HL-60 (cell line): ENCODE measurements around the gene RUSC1.
"Not testable (repeated sequence)": the region's sequence is repeated elsewhere in the genome, so short reads cannot be mapped to it uniquely, and the experiment has no call there.

Source experiments
- DNase-seq, 2 experiments: peaks; one replicate each; pipeline ENCODE4 v3.0.0-alpha.2; 2010 to 2020; ENCODE audit warnings: low read depth in 1 of 2, low spot score in 1 of 2
- H3K27ac ChIP-seq: fragments of 250-450 bp; sonication (Bioruptor Pico); replicated peaks from 2 replicates; pipeline ENCODE4 v1.5.1; 2020; ENCODE audit warnings: mild to moderate bottlenecking, moderate library complexity
- H3K27me3 ChIP-seq: fragments of 250-450 bp; sonication (Bioruptor Pico); 2 replicates; pipeline ENCODE4 v1.5.1; 2021; ENCODE audit warnings: mild to moderate bottlenecking, moderate library complexity; ENCODE audit not compliant: insufficient read depth, poor library complexity, severe bottlenecking
- H3K4me3 ChIP-seq: replicated peaks from 2 replicates; pipeline ENCODE4 v1.5.1; 2011; ENCODE audit warnings: mild to moderate bottlenecking, control low read depth, low read length; ENCODE audit not compliant: insufficient read depth
- GABPA ChIP-seq: IDR thresholded peaks from 2 replicates; pipeline ENCODE4 v1.6.1; 2012; ENCODE audit warnings: low read depth
- POLR2AphosphoS5 ChIP-seq: IDR thresholded peaks from 2 replicates; pipeline ENCODE4 v1.6.1; 2012; ENCODE audit warnings: low read depth
- SPI1 ChIP-seq: IDR thresholded peaks from 2 replicates; pipeline ENCODE4 v1.6.1; 2012; ENCODE audit warnings: low read depth, mild to moderate bottlenecking, borderline replicate concordance
- TF ChIP-seq, protein P1 (sequence below): IDR thresholded peaks from one replicate; pipeline ENCODE4 v1.5.1; 2011; ENCODE audit warnings: low read length, control low read depth, inconsistent platforms; ENCODE audit not compliant: insufficient read depth
- TF ChIP-seq, protein P2 (sequence below): IDR thresholded peaks from 2 replicates; pipeline ENCODE4 v1.6.1; 2012; ENCODE audit warnings: low read depth; ENCODE audit not compliant: insufficient replicate concordance

RUSC1 gene

DNA sequence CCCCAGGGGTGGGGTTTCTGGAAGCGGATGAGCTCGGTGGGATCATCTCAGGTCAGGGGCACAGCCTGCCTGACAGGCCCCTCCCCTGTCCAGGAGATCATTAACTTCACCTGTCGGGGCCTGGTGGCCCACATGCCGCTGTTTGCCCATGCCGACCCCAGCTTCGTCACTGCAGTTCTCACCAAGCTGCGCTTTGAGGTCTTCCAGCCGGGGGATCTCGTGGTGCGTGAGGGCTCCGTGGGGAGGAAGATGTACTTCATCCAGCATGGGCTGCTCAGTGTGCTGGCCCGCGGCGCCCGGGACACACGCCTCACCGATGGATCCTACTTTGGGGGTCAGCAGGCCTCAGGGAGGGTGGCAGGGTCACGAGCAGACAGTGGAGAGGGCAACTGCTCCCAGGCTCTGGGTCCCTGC is 35.1 kb upstream of the RUSC1 start:
- Histone ChIP-seq H3K27ac (no peak overlapping the region), H3K4me3 (no peak overlapping the region), H3K27me3 (no peaks in the 10 kb centered on the region)
- TF ChIP-seq POLR2AphosphoS5 (no peak), SPI1 (no peak), GABPA (no peak)
- TF ChIP-seq, protein P1, sequence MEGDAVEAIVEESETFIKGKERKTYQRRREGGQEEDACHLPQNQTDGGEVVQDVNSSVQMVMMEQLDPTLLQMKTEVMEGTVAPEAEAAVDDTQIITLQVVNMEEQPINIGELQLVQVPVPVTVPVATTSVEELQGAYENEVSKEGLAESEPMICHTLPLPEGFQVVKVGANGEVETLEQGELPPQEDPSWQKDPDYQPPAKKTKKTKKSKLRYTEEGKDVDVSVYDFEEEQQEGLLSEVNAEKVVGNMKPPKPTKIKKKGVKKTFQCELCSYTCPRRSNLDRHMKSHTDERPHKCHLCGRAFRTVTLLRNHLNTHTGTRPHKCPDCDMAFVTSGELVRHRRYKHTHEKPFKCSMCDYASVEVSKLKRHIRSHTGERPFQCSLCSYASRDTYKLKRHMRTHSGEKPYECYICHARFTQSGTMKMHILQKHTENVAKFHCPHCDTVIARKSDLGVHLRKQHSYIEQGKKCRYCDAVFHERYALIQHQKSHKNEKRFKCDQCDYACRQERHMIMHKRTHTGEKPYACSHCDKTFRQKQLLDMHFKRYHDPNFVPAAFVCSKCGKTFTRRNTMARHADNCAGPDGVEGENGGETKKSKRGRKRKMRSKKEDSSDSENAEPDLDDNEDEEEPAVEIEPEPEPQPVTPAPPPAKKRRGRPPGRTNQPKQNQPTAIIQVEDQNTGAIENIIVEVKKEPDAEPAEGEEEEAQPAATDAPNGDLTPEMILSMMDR: no peak
- TF ChIP-seq, protein P2, sequence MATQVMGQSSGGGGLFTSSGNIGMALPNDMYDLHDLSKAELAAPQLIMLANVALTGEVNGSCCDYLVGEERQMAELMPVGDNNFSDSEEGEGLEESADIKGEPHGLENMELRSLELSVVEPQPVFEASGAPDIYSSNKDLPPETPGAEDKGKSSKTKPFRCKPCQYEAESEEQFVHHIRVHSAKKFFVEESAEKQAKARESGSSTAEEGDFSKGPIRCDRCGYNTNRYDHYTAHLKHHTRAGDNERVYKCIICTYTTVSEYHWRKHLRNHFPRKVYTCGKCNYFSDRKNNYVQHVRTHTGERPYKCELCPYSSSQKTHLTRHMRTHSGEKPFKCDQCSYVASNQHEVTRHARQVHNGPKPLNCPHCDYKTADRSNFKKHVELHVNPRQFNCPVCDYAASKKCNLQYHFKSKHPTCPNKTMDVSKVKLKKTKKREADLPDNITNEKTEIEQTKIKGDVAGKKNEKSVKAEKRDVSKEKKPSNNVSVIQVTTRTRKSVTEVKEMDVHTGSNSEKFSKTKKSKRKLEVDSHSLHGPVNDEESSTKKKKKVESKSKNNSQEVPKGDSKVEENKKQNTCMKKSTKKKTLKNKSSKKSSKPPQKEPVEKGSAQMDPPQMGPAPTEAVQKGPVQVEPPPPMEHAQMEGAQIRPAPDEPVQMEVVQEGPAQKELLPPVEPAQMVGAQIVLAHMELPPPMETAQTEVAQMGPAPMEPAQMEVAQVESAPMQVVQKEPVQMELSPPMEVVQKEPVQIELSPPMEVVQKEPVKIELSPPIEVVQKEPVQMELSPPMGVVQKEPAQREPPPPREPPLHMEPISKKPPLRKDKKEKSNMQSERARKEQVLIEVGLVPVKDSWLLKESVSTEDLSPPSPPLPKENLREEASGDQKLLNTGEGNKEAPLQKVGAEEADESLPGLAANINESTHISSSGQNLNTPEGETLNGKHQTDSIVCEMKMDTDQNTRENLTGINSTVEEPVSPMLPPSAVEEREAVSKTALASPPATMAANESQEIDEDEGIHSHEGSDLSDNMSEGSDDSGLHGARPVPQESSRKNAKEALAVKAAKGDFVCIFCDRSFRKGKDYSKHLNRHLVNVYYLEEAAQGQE: no peak
- DNase-seq: no peak

DNA sequence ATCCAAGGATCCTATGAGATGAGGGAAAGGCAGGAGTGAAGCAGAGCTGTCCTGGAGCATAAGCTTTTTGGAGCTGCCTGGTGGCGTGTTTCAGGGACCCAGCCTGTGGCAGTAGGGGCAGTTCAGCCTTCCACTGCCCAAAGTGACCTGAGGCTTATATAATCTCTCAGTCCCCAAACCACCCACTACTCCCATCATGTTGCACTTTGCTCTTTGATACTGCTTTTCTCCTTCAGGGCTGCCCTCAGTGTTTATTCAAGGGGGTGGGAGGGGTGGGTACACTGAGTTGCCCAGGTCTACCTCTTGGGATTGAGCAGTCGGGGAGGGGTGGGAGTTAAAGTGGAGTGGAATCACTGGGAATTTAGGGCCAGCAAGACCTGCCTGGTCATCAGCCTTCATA is 34.1 kb upstream of the RUSC1 start:
- TF ChIP-seq, protein P1: no peak
- TF ChIP-seq, protein P2: no peak
- no peak for TF ChIP-seq POLR2AphosphoS5
- TF ChIP-seq SPI1: no peak
- TF ChIP-seq GABPA: no peak
- DNase-seq: no peak
- no peak overlapping the region for H3K4me3 ChIP-seq
- H3K27ac ChIP-seq: no peak overlapping the region
- H3K27me3 ChIP-seq: no peaks in the 10 kb centered on the region

DNA sequence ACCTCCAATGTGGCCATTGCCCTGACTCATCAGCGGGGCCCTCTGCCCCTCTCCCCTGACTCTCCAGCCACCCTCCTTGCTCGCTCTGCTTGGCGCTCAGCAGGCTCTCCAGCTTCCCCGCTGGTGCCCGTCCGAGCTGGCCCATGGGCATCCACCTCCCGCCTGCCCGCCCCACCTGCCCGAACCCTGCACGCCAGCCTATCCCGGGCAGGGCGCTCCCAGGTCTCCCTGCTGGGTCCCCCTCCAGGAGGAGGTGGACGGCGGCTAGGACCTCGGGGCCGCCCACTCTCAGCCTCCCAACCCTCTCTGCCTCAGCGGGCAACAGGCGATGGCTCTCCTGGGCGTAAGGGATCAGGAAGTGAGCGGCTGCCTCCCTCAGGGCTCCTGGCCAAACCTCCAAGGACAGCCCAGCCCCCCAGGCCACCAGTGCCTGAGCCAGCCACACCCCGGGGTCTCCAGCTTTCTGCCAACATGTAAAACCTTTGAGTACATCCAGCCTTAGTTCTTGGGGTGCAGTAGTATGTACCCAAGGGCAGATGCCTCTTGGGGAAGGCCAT is 32.6 kb upstream of the RUSC1 start:
- DNase-seq: no peak
- no peak overlapping the region for H3K4me3 ChIP-seq
- no peak for TF ChIP-seq GABPA
- TF ChIP-seq, protein P1: no peak
- TF ChIP-seq, protein P2: no peak
- TF ChIP-seq POLR2AphosphoS5: no peak
- TF ChIP-seq SPI1: no peak
- no peak overlapping the region for H3K27ac ChIP-seq
- H3K27me3 ChIP-seq: peaks cover 4% of the 10 kb centered on the region

DNA sequence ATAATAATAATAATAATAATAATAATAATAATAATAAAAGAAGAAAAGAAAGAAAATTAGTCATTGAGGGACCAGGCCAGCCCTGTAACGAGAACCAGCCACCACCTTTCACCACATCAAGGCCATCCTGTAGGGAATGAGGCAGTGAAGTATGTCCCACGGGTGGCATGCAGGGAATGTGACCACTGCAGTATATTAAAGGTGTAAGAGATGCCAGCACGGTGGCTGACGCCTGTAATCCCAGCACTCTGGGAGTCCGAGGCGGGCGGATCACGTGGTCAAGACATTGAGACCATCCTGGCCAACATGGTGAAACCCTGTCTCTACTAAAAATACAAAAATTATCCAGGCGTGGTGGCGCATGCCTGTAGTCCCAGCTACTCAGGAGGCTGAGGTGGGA is 29.7 kb upstream of the RUSC1 start:
- not testable (repeated sequence) for DNase-seq, H3K4me3 ChIP-seq, H3K27ac ChIP-seq
- peaks cover 12% of the 10 kb centered on the region for H3K27me3 ChIP-seq
